Activated CD8-positive, alpha-beta memory T cell treated with anti-CD3 and anti-CD28 coated beads for 4 hours (primary cell): ENCODE measurements around the gene PDSS2.
"Not testable (repeated sequence)": the region's sequence is repeated elsewhere in the genome, so short reads cannot be mapped to it uniquely, and the experiment has no call there.

Experiments
- DNase-seq, 2 donors: peaks; one replicate each; pipeline ENCODE4 v3.0.0-alpha.2; 2020; ENCODE audit warnings: low read depth in 2 of 2

PDSS2 gene

DNA sequence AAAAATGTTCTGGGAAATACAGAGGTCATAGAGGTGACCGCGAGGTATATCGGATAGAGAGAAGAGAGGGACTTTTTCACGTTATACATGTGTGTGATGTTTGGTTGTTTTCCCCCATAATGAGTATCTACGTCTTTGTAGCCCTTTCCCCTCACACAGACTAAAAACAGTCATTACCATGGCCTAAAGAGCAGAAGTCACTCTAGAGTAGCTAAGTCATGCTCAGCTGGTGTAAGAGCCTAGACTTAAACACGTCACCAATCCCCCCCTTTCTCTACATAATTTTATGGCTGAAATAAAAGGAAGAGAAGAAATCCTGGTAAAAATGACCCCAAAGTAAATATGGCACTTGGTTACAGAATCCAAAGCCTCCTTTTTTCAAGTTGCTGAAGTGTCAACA is 338.1 kb downstream of the PDSS2 start:
- no peak for DNase-seq

DNA sequence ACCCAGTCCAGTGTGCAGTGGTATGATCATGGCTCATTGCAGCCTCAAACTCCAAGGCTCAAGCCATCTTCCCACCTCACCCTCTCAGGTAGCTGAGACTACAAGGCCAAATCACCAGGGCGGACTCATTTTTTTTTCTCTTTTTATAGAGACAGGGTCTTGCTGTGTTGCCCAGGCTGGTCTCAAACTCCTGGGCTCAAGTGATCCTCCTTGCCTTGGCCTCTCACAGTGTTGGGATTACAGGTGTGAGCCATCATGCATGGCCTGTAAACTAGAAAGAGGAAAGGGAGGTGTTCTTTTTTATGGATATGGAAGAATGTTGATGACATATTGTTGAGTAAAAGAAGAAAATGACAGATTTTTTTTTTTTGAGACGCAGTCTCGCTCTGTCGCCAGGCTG is 339.0 kb downstream of the PDSS2 start:
- DNase-seq = no peak

DNA sequence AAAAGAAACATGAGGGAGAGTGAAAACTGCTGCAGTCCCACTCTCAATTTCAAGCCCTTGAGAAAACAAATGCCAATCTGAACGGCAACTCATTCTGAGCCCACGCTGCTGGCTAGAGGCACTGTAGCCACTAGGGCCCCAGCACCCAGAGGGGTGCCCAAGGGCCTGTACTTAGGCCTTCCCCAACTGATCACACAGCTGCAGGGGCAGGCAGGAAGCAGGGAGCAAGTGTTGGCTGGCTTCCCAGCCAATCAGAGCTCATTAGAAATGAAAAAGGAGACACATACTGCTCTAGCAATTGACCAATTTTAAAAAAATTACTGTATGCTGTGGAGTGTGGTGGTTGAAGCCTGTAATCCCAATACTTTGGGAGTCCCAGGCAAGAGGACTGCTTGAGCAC is 340.4 kb downstream of the PDSS2 start:
- DNase-seq = no peak

DNA sequence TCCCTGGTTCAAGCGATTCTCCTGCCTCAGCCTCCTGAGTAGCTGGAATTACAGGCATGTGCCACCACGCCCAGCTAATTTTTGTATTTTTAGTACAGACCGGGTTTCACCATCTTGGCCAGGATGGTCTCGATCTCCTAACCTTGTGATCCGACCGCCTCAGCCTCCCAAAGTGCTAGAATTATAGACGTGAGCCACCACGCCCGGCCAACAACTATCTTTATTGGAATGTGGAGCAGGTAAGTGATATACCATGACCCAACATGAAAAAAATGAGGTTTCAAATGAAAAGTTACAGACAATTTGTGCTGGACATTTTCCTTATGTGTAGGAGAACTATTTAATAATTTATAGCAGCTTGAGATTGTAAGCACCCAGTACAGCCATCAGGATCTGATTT is 340.8 kb downstream of the PDSS2 start:
- DNase-seq = not testable (repeated sequence)

DNA sequence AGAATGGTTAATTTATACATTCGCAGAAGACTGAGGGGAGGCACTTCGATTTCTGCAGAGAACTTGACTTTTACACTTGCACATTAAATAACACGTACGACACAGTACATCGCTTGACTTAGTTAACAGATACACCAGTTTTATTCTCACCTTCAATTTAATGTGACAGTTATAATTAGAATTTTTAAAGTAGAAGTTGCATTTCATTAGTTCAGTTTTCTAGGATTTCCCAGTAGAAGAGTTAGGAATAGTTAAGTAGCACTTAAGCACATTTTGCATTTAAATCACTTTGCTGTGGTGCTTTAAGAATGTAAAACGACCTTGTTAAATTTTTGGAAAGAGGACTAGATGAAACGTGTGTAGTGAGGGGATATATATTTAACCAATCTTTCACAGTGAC is 342.4 kb downstream of the PDSS2 start:
- DNase-seq = no peak

DNA sequence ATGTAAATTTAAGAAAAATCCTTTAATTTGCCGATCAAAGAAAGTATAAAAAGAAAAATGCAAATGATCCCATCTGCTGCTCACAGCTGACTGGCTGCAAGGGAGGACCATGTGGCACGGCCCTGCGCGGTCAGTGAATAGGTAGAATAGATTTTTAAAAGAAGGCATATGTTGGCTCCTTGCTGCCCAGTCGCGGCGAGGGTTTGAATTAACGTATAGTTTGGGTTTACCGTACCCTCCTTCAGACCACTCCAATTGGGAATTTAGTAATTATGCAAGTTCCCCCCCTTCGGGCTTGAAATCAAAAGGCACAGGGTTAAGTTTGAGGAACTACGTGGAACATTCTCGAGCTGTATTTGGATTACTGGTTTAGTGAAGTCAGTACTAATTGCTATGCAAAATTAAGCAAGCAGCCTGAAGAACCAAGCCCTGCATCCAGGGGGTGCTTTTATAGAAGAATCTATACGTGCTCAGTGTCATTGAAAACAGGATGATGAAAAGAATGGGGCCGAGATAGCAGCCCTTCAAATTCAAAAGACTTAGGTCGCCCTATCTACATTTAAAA is 343.0 kb downstream of the PDSS2 start:
- DNase-seq = no peak

DNA sequence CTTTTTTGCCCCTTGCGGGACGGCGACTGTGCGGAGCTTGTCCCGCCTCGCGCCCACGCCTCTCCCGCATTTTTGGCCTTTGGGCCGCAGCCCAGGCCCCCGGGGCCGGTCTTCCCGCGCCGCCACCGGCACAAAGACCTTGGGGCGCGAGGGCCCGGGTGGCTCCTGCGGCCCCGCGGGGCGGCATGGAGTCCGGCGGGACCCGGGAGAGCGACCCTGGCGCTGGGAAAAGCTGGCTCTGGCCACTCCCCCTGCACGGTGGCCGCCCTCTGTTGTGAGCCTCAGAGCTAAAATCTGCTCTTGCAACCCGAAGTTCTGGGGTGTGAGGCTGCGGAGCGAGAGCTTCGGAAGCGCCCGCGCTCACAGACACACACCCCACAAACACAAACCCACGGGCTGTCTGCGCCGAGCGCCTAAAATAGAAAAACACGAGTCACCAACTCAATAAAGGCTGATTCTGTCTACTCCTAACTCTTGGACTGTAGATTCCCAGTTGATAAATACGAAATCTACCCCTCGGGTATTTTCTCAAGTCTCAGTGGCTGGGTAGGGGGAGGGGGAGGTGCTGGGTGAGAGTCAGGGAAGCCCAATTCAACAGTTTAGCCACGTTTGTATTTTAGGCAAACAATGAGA is 343.6 kb downstream of the PDSS2 start:
- DNase-seq = no peak

DNA sequence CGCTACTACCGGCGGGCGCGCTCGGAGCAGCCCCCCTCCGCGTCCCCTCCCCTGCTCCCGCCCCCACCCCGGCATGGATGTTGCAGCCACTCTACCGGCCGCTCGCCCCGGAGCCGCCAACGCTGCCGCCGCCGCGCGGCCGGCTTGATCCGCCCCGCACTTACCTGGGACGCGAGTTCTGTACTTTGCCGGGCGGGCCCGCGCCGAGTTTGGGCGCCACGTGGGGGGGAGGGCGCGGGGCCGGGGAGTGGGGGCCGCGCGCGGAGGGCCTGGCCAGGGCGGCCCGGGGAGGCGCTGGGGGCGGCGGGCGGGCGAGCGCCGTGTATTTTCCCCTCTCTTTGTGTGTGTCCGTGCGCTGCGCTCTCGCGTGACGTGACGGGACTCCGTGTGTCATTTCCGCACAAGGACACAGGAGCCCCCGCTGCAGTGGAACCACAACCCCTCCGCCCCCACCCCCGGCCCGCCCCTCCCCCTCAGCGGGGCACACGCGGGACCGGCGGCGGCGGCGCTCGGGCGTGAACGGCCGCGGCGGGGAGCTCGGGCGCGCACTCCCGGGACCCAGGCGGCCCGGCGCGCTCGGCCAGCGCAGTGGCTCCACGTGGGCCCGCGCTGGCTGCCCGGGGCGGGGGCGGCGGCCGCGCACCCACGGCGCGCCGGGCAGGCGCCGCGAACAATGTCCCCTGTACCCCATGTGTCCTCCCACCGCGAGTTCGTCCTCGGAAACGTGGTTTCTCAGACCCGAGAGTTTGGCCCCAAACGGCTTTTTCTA is 344.3 kb downstream of the PDSS2 start, which contains the start of gene BEND3:
Gene BEND3, minus strand, starts transcription at position 590 of the 769 bp plus-strand sequence. CDS start 16,230 bp downstream, outside the sequence.
- DNase-seq = peak; percentile 42 to 56

DNA sequence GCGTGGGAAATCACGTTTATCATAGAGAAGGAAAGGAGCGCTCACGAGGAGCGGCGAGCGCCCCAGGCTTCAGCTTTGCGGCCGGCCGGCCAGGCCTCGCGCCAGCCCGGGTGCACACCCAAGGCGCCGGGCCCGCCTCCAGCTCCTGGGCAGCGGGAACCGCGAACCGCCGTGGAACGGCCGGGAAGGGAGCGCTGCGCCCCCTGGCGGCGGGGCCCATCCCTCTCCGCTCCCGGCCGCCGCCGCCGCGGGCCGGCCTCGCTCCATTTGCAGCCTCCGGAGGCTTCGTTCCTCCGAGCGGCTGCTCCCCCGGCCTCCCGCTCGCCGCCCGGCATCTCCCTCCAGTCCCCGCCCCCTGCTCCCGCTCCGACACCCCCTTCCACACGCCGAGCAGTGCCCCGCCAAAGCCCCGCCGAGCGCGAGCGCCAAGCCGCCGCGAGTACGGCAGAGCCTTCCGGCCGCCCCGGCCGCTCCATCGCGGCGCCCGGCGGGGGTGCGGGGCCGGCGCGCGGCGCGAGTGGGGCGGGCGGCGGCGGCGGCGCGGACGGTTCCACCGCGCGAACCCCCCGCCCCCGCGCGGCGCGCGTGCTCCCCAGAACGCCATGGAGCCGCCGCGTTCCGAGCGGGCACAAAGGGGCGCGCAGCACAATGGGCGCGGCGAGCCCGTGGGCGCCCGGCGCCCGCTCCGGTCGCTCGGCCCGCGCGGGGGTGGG is 345.0 kb downstream of the PDSS2 start:
- peak in 1 of 2 donors; percentile 30 for DNase-seq

DNA sequence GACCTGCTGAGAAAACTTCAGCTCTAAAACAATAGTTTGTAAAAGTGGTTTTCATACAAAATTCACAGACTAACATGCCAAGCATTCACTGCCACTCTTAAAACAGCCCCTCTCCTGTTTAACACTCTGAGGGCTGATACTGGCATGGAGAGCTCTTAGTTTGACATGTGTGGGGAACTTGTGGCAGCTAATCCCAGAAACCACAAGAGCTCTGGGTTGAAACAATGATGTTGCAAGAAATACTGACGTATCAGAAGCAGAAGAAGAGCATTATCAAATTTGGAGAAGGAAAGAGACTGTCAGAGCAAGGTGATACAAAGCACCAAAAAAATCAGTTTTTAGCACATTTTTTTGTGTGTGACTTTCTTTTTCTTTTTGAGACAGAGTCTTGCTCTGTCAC is 349.2 kb downstream of the PDSS2 start:
- no peak for DNase-seq

DNA sequence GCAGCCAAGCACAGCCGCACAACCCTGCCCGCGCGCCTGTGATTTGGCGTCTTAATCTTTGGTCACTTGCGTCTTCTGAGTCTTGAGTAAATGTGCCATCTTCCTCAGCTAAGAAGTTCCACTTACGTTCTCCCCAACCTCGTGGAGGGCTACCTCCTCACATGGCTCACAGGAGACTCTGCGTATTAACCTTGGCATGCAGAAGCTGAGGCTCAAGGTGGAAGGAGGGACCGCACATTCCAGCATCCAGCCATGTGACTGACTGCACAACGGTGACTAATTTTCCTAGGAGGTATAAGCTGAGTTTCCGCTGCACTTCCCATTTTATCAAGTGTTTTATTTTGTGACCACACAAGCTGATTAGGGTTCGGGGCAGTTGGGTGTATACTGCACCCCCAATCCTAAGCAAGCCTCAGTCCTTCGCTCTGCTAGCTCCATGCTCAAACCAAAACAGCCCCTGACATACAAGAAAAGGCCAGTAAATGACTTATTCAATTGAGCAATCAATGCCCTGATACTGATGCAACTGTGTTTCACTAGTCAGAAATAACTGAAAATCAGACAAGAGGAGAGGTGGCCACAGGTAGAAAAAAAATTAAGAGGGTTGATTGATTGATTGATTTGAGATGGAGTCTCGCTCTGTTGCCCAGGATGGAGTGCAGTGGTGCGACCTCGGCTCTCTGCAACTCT is 351.0 kb downstream of the PDSS2 start:
- no peak for DNase-seq

DNA sequence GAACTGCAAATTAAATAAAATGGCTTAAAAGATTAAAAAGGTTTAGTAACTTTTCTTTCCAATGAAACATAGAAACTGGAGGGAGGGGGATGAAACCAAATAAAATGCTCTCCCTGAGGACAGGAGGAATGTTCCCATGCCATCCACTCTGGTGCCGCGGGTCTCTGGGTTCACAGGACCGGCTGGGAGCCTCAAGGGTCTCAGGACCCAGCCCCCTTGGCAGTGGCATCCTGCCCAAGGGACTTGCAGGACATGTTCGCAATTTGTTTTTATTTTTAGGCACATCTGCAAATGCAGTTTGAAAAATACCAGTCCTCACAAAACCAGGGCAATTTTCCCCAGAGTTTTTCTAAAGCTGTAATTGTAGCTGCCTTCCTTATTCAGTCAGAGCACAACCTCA is 351.6 kb downstream of the PDSS2 start:
- no peak for DNase-seq

DNA sequence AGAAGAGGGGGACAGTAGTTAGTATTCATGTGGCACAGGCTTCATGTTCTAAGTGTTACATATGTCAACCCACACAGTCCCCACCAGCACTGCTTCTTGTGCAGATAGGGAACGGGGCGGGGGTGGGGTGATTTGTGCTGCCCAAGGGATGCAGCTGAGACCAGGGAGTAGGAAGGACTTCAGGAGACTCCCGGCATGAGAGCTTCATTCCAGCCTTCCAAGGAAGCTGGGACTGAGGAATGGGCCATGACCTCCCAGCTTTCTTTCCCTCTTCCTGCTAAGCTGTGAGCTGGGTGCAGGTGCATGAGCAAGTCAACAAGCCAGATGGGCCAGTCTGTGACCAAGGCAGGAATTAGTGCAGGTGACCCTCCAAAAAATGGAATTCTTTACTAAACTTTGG is 353.2 kb downstream of the PDSS2 start:
- DNase-seq = no peak

DNA sequence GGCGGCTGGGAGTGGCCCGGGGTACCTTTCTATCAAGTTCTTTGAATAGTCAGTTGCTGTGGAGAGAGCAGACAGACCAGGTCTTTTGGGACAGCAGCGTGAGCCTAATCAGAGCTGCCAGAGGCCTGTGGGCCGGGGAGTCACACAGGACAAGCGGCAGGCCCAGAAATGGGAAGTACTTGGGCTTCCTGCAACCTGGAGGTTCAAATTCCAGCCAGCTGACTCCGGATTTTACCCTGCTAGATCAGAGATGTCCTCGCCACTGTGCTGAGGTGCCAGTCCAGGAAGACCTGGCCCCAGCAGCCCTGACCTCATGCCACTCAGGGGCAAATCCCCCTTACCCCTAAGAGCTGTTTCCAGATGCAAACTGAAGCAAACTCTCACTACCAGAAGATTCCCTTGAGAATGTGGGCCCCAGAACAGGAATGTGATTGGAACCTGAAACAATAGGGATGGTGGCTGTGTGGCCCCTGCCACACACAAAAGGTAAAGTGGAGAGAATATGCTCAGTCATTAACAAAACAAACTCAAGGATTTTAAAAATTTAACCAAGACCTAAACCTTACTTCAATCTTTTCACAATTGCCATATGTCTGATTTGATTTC is 353.8 kb downstream of the PDSS2 start:
- no peak for DNase-seq

DNA sequence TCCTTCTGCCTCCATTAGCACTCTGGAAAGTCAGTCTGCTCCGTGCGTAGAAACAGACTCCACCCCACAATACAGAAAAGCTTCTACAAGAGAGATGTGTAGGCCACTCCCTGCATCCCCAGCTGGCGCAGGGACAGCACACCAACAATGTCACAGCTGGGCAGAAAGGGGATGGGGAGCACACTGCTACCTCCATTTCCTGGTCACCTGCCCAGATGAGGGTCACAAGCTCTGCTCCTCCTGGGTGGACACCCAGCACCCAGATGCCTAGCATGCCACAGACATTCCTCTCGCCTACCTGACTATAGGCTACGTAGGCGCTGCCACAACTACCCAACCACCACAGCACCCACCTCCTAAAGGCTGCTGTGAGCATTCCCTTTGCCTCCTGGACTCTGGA is 356.3 kb downstream of the PDSS2 start:
- no peak for DNase-seq
